G401.6 (cell line): ENCODE data around the gene USP40.

ENCODE experiments used
- FAIRE-seq: peaks from 2 replicates; lab custom pipeline; 2012; peaks lifted over from hg19 to GRCh38; lab: Jason Lieb, UNC

Gene USP40

GRCh38 chr2:233492751-233493150, 73.8 kb downstream of the USP40 start:
- FAIRE-seq = no peak

DNA sequence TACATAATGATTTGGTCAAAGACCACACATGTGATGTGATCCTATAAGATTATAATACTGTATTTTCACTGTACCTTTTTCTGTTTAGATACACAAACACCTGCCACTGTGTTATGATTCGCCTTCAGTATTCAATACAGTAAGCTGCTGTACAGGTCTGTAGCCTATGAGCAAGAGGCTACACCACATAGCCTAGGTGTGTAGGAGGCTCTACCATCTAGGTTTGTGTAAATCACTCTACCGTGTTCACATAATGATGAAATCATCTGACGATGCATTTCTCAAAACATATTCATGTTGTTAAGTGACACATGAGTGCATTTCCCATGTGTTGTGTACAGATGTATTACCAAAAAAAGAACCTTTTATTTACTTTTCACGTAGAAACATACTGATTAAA, 74.5 kb downstream of the USP40 start:
- FAIRE-seq = no peak

DNA sequence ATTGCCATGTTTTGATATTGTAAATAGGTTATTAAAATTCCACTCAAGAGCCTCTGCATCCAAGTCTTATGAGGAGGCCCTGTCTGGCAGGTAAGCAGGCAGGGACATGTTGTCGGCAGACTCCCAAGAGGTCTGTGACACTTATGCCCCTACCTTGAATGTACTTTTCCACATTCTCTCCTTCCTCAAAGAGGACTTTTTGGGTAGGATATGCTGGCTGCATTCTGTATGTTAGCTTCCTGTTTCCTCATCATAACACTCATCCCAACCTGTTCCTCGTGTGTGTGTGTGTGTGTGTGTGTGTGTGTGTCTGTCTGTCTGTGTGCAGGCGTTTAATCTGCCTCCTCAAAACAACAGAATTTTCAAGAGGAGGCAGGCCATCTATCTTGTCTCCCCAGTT, 75.3 kb downstream of the USP40 start:
- no peak for FAIRE-seq

DNA sequence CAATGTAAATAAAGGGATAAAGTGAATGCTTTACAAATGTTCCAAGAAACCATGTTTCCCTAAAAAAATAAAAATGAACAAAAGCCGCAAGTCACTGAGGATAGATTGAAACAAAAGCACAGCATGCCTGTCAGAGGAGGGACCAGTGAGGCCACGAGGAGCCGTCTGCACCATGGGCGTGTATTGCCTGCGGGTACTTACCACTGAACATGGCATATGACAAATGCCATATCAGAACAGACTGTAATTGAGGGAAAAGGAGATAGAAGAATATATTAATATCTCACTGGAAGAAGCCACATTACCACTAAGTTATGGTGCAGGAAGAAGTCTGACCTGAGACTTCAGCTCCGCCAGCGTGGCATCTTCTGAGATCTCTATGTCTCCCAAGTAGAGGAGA, 75.8 kb downstream of the USP40 start:
- no peak for FAIRE-seq

DNA sequence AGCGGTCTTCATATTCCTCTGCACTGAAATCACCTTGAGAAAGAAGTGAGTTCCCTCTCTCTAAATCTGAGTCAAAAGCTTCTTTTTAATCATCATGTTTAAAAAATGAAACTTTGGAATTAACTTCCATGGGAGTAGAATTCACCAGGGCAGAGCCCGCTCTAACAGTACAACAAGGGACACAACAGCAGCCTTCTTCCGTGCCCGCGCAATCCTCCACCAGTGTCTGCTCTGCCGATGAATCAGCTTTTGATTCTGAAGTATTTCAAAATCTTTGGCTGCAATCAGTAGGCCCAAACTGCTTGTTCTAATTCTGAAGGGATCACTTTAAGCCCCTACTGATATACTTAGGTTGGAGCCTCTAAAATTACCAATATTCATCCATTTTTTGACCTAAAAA, 76.9 kb downstream of the USP40 start:
- no peak for FAIRE-seq

DNA sequence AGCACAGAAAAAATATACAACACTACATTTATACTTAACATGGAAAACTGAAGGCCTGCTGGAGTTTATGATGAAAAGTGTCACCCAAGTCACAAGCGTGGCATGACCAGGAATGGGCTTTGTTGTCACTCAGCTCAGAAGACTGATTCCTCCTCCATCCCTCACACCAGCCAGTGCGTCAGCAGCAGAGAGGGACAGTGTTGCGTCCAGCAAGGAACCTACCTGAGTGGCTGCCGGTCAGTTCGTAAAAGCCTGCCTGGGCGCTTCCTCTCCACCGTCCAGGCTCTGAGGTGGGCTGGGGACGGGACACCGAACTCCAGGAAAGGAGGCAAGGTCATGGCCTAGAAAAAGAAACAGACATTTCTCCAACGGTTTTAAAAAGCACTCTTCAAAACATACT, 77.4 kb downstream of the USP40 start:
- no peak for FAIRE-seq

GRCh38 chr2:233487748-233488345, 78.7 kb downstream of the USP40 start:
- FAIRE-seq = no peak

DNA sequence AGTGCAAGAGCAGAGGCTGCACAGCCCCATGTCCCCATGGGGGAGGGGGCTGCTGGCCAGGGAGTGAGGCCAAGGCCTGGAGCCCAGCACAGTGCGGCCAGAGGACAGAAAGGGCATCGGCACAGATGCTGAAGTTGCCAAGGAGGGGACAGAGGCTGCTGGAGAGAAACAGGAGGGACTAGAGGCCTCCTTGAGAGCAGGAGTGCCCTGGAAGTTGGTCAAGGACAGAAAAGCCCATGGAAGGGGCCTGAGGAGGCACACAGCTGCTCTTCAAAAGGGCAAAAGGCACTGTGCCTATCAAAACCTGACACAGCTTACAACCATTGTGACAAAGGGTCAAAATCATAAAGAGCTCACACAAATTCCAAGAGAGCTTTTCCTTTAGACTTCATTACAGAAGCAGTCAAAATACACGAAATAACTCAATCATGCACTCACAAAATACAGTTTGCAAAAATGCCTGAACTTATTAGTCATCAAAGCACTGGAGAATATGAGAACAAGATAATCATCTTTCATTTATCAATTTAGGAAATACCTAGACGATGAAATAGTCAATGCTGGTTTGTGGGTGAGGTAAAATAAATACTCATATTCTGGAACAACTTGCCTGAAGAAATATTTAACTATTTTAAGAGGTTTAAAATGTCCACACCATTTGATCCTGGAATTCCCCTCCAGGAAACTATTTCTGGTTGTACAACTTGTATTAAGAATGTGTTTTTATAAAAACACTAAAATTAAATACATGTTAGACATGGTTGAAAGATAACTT, 79.6 kb downstream of the USP40 start:
- FAIRE-seq = no peak

DNA sequence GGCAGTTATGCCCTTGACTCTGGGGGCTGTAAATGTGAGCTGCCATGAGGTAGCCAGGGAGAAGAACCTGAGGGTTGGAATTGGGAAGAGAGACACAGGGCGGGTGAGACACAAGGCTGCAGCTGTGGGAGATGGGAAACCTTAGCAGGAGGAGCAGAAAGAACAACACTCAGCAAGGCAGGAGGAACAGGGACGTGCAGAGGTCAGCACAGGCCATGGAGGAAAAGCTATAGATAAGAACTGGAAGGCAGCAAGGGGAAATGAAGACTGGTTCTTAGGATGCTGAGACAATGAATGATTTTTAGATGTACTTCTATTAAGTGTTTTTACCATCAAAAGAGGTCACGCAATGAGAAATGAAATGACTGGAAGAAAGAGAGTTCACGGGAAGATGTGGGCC, 80.2 kb downstream of the USP40 start:
- FAIRE-seq = no peak

DNA sequence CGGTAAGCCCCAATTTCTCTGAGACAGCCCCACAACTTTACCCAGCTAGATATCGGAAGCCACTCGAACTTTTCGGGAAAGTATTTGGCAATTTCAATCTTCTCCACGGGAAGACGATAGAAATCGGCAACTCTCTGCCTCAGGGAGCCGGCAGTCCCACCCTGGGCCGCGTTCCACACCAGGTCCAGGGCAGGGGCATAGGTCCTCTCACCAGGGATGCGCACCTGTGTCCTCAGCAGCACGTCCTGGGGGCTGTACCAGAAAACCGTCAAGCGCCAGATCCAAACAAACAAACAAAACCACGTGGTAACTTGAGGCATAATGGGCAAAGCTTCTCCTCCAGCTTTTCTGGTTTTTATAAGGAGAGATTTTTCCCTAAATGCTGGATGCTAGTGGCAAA, 80.9 kb downstream of the USP40 start:
- no peak for FAIRE-seq

DNA sequence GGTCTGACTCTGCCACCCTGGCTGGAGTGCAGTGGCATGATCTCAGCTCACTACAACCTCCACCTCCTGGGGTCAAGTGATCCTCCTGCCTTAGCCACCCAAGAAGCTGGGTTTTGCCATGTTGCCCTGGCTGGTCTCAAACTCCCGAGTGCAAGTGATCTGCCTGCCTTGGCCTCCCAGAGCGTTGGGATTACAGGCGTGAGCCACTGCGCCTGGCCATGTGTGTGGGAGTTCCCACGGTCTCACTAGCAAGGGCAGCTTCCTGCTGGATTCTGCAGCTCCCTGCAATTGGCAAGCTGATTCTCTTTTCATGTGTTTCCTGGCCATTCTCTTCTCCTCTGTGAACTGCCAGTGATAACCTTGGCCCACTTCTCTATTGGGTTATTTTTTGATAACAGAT, 84.0 kb downstream of the USP40 start:
- no peak for FAIRE-seq

GRCh38 chr2:233481368-233482142, 85.0 kb downstream of the USP40 start:
- FAIRE-seq = no peak

DNA sequence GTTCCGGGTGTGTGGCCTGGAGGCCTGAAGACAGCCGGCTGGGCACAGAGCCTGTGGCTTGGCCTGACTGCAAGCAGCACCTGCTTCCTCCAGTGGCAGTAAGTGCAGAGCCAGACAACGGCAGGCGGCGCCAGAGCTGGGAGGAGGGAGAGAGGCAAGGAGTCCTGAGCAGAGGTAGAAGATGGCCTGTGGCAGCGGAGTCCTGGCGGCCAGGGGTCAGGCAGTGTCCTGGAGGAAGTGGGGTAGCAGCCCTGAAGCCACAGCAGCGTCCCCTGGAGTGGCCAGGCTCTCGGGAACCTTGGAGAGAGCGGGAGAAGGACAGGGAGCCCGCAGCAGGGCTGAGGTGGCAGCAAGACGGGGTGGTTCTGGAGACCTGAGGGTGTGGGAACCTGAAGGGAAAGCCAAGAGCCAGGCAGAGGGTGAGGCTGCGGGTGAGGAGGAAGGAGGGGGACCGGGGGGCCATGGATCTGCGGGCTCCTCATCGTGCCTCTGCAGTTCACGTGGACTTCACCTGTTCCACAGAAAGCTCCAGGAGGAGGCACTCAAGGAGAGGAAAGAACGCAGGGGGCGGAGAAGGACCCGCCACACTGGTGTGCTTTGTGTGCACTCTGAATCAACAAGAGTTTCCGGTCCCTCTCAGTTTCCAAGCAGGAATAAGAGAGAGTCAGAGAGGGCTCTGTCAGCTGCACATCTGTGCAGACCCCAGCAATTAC, 85.9 kb downstream of the USP40 start:
- no peak for FAIRE-seq

GRCh38 chr2:233479616-233480489, 86.7 kb downstream of the USP40 start:
- FAIRE-seq = no peak

GRCh38 chr2:233477548-233478433, 88.8 kb downstream of the USP40 start:
- FAIRE-seq = no peak

DNA sequence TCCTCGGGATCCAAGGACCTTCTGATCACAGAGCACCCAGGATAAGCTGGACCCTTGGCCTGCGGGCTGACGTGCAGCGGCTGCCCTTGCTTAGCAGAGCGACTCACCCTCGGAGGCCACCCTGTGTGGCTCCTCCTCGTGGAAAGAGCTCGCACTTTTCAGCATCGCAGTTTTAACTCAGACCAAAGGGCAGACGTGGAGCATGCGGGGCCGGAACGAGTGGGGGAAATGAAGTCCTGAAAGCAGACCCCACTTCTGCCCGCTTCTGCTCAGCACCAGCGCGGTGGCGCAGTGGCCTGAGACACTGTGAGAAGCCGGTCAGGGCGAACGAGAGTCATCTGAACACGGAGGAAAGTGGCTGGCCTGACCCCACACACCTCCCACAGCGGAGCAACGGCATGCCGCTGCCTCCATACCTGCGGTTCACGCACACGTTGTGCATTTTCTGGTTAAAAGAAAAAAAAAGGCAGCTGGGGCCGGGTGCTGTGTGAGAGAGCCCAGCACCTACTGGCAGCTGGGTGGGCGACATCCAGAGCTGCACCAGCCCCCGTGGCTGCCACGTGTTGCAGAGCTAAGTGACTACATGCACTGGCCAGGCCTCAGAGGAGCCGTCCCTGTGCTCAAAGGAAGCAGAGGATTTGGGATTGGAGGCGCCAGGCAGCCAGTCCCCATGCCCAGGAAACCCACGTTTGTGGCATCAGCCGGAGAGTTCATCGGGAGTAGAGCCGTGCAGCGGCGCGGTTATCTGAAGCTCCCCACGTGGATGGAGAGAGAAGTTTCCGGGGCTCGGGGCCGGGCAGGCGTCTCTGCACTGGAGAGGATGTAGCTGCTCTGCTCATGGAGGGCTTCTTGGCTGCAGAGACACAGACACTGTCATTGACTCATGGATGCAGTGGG, 89.7 kb downstream of the USP40 start:
- FAIRE-seq = no peak

DNA sequence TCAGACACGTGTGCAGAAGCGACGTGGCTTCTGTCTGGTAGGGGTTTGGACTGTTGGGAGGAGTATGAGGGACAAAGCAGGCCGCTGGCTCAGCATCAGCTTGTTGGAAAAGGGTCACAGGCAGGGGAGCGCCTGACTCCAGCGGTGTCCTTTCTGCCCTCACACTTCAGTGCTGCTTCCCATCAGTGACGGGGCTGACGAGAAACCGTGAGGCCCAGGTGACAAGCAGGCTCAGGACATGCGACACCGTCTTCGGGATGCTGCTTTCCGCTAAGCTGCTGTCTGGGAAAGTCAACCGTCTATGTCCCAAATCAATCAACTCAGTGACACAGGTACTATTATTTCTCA, 90.5 kb downstream of the USP40 start:
- no peak for FAIRE-seq

GRCh38 chr2:233474308-233475160, 92.0 kb downstream of the USP40 start:
- no peak for FAIRE-seq

- no peak for FAIRE-seq
Observed at GRCh38 chr2:233473878-233474277, 92.7 kb downstream of the USP40 start.
